Stimulated activated CD8-positive, alpha-beta memory T cell treated with anti-CD3 and anti-CD28 coated beads, Interleukin-4, amount 100 ng/mL, for 1 hour (primary cell): ENCODE data around the gene DNAJB2.
"Not testable (repeated sequence)": the region's sequence is repeated elsewhere in the genome, so short reads cannot be mapped to it uniquely, and the experiment has no call there.

Source experiments
- DNase-seq, 2 donors: peaks; one replicate each; pipeline ENCODE4 v3.0.0-alpha.2; 2020; ENCODE audit warnings: low read depth in 2 of 2, low spot score in 1 of 2

The DNAJB2 gene

GRCh38 chr2:219284501-219285372 is 5.6 kb downstream of the DNAJB2 start:
- DNase-seq, result no peak

DNA sequence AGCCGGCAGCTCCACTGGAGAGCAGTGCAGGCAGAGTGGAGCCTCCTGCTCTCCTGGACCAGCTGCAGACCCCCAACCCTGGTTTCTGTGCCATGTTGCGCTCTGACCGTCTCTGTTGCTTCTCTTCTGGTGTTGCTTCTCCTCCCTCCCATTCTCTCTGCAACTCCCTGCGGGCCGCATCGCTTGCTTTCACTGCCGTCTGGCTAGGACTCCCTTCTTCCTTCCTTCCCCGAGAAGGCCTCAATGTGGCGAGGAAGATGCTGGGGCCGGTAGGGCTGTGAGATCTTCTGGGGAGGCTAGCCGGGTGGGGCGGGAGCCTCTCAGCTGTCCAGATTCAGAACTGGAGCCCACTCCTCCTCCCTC is 6.2 kb downstream of the DNAJB2 start:
- no peak for DNase-seq

DNA sequence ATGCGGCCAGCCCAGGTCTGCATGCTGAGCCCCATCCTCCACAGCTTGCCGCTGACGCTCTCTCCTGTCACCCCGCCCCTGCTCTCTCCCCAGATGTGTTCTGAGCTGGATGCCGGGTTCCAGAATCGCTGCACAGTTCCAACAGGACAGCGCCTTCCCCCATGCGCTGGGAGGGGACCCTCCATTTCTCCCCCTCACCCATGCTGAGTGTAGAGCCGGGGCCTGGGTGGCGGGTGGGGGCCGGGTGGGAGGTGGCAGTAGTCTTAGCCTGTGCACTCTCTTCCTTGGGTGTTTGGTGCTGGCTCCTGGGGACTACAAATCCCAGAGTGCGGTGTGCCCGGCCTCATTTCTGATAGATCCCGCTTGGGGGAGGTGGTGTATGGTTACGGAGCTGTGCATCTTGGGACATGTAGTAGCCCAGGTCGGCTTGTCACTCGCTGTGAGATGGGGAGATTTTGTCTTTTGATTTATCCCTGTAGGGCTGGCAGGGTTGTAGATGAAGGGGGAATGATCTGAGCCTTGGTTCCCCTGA is 6.8 kb downstream of the DNAJB2 start:
- DNase-seq, result no peak

- DNase-seq, result no peak
Observed at GRCh38 chr2:219286436-219287115, 7.4 kb downstream of the DNAJB2 start.

DNA sequence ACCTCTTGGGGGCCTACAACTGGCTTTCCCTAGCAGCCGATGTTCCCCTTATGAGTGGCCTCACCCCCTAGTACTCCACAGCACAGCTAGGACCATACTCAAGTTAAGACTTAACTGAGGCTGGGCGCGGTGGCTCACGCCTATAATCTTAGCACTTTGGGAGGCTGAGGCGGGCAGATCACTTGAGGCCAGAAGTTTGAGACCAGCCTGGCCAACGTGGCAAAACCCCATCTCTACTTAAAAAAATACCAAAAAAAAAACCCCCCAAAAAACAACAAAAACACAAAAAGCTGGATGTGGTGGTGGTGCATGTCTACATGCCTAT is 7.9 kb downstream of the DNAJB2 start:
- DNase-seq, result not testable (repeated sequence)

- no peak for DNase-seq
Observed at GRCh38 chr2:219287580-219288265, 8.6 kb downstream of the DNAJB2 start.

DNA sequence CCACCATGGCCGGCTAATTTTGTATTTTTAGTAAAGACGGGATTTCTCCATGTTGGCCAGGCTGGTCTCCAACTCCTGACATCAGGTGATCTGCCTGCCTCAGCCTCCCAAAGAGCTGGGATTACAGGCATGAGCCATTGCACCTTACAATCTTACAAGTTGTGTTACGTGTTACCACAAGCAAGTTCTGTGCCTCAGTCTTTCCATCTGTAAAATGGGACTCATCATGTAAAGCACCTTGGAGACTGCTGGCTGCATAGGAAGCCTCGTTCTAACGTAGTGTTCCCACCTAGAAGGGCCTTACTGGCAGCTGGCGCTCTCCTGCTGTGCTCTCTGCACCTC is 10.0 kb downstream of the DNAJB2 start:
- DNase-seq, result no peak

DNA sequence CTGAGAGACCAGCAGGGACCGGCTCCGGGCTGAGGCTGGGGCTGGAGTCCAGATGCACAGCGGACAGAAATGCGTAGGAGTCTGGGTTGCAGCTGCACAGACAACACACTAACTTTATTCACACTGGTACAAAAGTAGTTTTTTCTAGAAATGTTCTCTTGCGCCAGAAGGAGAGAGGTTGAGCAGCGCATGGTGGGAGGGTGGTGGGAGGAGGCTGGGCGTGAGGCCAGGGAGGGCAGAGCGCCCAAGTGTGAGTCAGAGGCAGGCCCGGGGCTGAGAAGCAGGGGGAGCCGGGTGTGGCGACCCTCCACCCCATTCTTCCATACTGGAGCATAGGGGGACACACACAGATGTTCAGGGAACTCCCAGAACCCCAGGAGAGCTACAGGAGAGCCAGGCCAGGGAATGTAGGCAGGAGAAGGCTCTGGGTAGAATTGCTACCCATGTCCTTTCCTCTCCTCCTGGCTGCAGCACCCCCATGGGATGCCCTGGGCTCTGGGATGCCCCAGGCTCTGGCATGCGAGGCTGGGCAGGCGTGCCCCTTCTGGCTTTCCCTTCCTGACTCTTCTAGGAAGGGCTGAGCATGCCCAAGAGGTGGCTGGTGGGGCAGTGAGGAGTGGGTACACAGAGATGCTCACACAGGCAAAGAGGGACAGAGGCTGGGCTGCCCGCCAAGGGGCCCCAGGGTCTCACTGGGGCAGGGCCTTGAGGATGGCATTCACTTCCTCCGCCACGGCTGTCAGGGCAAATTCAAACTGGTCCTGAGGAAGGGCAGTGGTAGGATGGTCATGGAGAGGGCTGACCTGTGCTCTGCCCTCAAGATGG is 10.6 kb downstream of the DNAJB2 start:
- DNase-seq, result no peak

DNA sequence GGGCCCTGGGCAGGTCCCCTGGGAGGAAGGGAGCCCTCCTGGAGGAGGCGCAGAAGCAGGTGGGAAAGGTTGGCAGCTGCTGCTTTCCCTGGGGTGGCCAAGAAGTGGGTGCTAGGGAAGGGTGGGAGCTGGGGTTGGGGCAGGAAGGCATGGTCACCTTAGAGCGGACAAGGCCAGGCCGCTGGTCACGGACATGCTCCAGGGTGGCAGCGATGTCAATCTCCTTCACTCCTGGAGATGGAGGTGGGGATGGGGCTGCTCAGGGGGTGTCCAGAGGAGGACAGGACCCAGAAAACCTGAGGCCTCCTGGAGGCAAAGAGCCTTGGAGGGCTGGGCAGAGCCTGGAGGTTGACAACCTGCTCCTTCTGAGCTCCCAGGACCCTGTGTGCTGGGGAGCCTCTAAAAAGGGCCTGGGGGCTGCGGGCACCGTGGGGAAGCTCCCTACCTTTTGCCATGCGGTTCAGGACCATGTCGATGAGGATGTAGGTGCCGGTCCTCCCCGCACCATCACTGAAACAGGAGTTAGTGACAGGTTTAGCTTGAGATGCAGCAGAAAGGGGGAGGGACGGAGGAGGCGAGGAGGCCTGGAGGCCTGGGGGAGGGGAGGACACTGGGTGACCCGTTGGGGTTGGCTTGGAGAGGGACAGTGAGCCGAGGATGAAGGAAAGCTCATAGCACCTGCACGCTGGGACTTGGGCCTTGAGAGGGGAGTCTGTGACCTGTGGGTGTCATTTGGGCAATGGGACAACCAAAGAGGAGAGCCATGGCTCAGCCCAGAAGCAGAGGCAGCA is 11.4 kb downstream of the DNAJB2 start:
- DNase-seq, result no peak

GRCh38 chr2:219291394-219291793 is 12.2 kb downstream of the DNAJB2 start:
- no peak for DNase-seq

- DNase-seq, result no peak
Observed at GRCh38 chr2:219291910-219292490, 12.8 kb downstream of the DNAJB2 start.

DNA sequence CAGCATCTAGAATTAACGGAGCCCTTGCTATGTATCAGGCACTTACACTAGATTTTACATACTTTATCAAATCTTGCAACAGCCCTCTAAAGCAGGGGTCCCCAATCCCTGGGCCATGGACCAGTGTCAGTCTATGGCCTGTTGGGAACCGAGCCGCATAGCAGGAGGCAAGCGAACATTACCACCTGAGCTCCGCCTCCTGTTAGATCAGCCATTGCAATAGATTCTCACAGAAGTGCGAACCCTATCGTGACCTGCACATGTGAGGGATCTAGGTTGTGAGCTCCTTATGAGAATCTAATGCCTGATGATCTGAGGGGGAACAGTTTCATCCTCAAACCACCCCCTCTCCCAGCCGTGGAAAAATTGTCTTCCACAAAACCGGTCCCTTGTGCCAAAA is 13.4 kb downstream of the DNAJB2 start:
- no peak for DNase-seq

DNA sequence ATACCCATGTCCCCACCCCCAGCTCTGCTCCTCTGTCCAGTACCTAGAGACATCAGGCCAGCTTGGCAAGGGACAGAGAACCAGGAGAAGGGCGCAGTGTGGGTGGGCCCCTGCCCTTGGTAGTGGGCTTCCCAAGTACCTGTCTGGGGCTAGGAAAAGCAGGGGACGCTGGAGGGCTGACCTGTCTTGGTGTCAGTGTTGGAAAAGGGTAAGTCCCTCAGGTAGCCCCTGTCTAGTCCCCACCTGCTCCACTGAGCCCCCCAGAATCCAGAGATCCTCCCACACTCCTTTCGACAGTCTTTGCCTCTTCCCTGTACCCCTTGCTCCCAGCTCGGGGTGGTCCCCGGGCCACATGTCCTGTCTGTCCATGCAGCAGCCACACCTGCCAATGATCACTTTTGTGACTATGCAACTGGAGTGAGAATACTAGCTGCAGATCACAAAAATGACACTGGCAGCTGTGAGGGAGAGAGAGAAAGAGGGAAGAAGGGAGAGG is 14.6 kb downstream of the DNAJB2 start:
- DNase-seq, result no peak

- peak; percentile 64 to 78 for DNase-seq
Observed at GRCh38 chr2:219294356-219295351, 15.5 kb downstream of the DNAJB2 start.

- DNase-seq, result no peak
Observed at GRCh38 chr2:219296142-219296541, 17.0 kb downstream of the DNAJB2 start.

GRCh38 chr2:219296631-219297391 is 17.6 kb downstream of the DNAJB2 start:
- no peak for DNase-seq

DNA sequence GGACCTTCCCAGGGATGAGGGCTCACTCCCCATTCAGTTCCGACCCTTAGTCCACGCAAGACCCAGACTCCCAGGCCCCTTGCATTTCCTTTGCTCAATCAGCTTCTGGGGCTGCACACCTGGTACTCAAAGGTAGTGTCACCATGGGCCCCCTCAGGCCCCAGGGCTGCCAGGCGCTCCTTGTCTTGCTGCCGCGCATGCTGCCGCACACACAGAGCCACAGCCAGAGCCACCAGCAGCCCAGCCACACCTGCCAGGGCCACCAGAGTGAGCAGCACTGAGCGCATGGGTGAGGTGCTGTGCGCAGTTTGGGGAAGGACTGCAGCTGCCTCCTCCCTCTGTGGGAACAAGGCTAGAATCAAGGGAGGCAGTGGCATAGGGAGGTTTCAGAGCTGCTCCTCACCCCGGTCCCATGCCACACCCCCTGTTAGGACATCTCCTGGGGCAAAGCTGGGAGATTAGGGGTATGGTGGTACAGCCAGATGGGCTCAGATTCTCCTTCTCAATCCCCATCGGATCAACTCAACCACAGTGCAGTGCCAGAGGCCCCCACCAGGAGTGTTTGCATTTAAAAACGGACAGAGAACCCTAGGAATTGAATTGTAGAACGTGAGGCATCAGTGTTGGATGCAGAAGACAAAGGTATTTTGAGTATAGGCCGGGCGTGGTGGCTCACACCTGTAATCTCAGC is 18.7 kb downstream of the DNAJB2 start:
- DNase-seq, result no peak
